Adipose tissue (tissue), 3 donors: ENCODE results near the gene FES. TPM values are rescaled to one million over a fixed set of nuclear protein-coding genes. Genes with fewer than 3 reads are reported as not detected.
"Not testable (repeated sequence)": the region's sequence is repeated elsewhere in the genome, so short reads cannot be mapped to it uniquely, and the experiment has no call there.

ENCODE experiments used
- H3K27ac ChIP-seq: one replicate; pipeline ENCODE4 v1.5.1; 2013; ENCODE audit warnings: low read depth, low read length
- WGBS, 3 donors: extraction: QIAGEN DNeasy Blood & Tissue Kit; methylation state at CpG; one replicate each; pipeline ENCODE4 v1.1.7; 2013; 5-methylcytosine and 5-hydroxymethylcytosine counted together
- polyA plus RNA-seq, 3 donors: library from polyadenylated mRNA; stranded (reverse); fragments of 200-250 nt; gene quantifications; one replicate each; pipeline ENCODE4 v1.2.3, GENCODE V29; 2013
- donor health status: healthy with polysubstance abuse.
- donor health status: Bipolar disorder and iron deficiency.
- donor health status: healthy.

The FES gene
- polyA plus RNA-seq, 3 donors = 10.4 to 49.3 (median 42.4) TPM

GRCh38 chr15:90902840-90903732 is 18.8 kb downstream of the FES start, which contains the start of gene MAN2A2:
Gene MAN2A2, plus strand, starts transcription at chr15:90903302. Its CDS starts 906 bp downstream, at chr15:90904208.
- H3K27ac ChIP-seq = peak within 1 kb of the TSS; percentile 93
- 1% methylated on average over 68 to 81 of the region's 81 CpGs for WGBS, 3 donors

- WGBS, 3 donors = 51 to 75% (median 72%) methylated on average over 18 of the region's 18 CpGs
- no peak overlapping the region for H3K27ac ChIP-seq
Measured at GRCh38 chr15:90903733-90904536, 19.6 kb downstream of the FES start.

- H3K27ac ChIP-seq = no peak overlapping the region
- WGBS, 3 donors = 91 to 97% (median 96%) methylated on average over 9 of the region's 9 CpGs
Measured at GRCh38 chr15:90904746-90905145, 20.4 kb downstream of the FES start.

- H3K27ac ChIP-seq = no peak overlapping the region
- 79 to 98% (median 96%) methylated on average over 28 of the region's 28 CpGs for WGBS, 3 donors
Measured at GRCh38 chr15:90905306-90906180, 21.2 kb downstream of the FES start.

GRCh38 chr15:90906181-90906849 is 22.0 kb downstream of the FES start:
- no peak overlapping the region for H3K27ac ChIP-seq
- 74 to 93% (median 92%) methylated on average over 11 of the region's 11 CpGs for WGBS, 3 donors

- H3K27ac ChIP-seq = no peak overlapping the region
- 76 to 89% (median 87%) methylated on average over 15 of the region's 15 CpGs for WGBS, 3 donors
Measured at GRCh38 chr15:90907051-90907660, 22.9 kb downstream of the FES start.

- 60 to 67% (median 61%) methylated on average over 9 of the region's 9 CpGs for WGBS, 3 donors
- H3K27ac ChIP-seq = no peak overlapping the region
Measured at GRCh38 chr15:90907838-90908507, 23.7 kb downstream of the FES start.

- WGBS, 3 donors = 80 to 87% (median 81%) methylated on average over 11 of the region's 11 CpGs
Measured at GRCh38 chr15:90909449-90909848, 25.1 kb downstream of the FES start.

GRCh38 chr15:90909976-90910375 is 25.7 kb downstream of the FES start:
- WGBS, 3 donors = 89 to 96% (median 93%) methylated on average over 8 of the region's 8 CpGs
- no peak overlapping the region for H3K27ac ChIP-seq

More at GRCh38 chr15:90909449-90909848, 25.1 kb downstream of the FES start:
- H3K27ac ChIP-seq = not testable (repeated sequence)

- H3K27ac ChIP-seq = no peak overlapping the region
- WGBS, 3 donors = 93 to 96% (median 94%) methylated on average over 24 of the region's 24 CpGs
Measured at GRCh38 chr15:90910441-90911301, 26.4 kb downstream of the FES start.

- no peak overlapping the region for H3K27ac ChIP-seq
- WGBS, 3 donors = 88 to 93% (median 89%) methylated on average over 19 of the region's 19 CpGs
Measured at GRCh38 chr15:90911302-90911623, 27.0 kb downstream of the FES start.

GRCh38 chr15:90911906-90912769 is 27.8 kb downstream of the FES start:
- whole genome bisulfite sequencing, 3 donors = 87 to 92% (median 88%) methylated on average over 30 of the region's 30 CpGs
- no peak overlapping the region for H3K27ac ChIP-seq

GRCh38 chr15:90912770-90913075 is 28.4 kb downstream of the FES start:
- no peak overlapping the region for H3K27ac ChIP-seq
- WGBS, 3 donors = 88 to 93% (median 90%) methylated on average over 7 of the region's 7 CpGs

- WGBS, 3 donors = 93 to 94% (median 93%) methylated on average over 12 of the region's 12 CpGs
- H3K27ac ChIP-seq = no peak overlapping the region
Measured at GRCh38 chr15:90913398-90913944, 29.2 kb downstream of the FES start.
